IMR-90 (cell line): ENCODE measurements around the gene PPARG. TPM values are rescaled to one million over a fixed set of nuclear protein-coding genes. Genes with fewer than 3 reads are reported as not detected.

Experiments used
- ATAC-seq: fragments of 200-7000 bp; cut with Tn5 transposase; 2 replicates; pipeline ENCODE4 v1.9.1; 2020; ENCODE audit warnings: low read depth, mild to moderate bottlenecking, moderate library complexity
- BruUV-seq: library from RNA; stranded (reverse); fragments of 400-500 nt; replicated peaks from 2 replicates; lab custom pipeline; 2021; lab: Mats Ljungman, UMichigan
- CTCF ChIA-PET: fragments of 300-600 bp; formaldehyde crosslinking; extraction: SDS; loops from one replicate; lab custom pipeline; 2021; ENCODE audit warnings: antibody characterized with exemption; lab: Yijun Ruan, JAX
- POLR2A ChIA-PET: fragments of 300-600 bp; sonication (Branson Sonifier 250); formaldehyde crosslinking; loops from one replicate; lab custom pipeline; 2022; ENCODE audit warnings: antibody characterized with exemption; ENCODE audit not compliant: unreplicated experiment; lab: Charles Lee
- DNase-seq: peaks from one replicate; pipeline ENCODE4 v3.0.0; 2013
- H2AFZ ChIP-seq: replicated peaks from 2 replicates; pipeline ENCODE3; 2013; ENCODE audit warnings: low read length, mild to moderate bottlenecking; ENCODE audit not compliant: poor library complexity
- H2AK5ac ChIP-seq: 2 replicates; pipeline ENCODE4 v1.6.1; 2013; ENCODE audit warnings: low read depth, low read length, inconsistent platforms
- H2AK9ac ChIP-seq: replicated peaks from 2 replicates; pipeline ENCODE3; 2013; ENCODE audit warnings: mild to moderate bottlenecking, low read depth, low read length, moderate library complexity; ENCODE audit not compliant: poor library complexity
- H2BK120ac ChIP-seq: 2 replicates; pipeline ENCODE4 v1.6.1; 2013; ENCODE audit warnings: low read depth, low read length, inconsistent platforms
- H2BK15ac ChIP-seq: 3 replicates; pipeline ENCODE4 v1.6.1; 2013; ENCODE audit warnings: low read depth, low read length, inconsistent platforms
- H2BK20ac ChIP-seq: 2 replicates; pipeline ENCODE4 v1.6.1; 2013; ENCODE audit warnings: low read depth, mild to moderate bottlenecking, inconsistent platforms, low read length, moderate library complexity
- H2BK5ac ChIP-seq: 2 replicates; pipeline ENCODE4 v1.6.1; 2013; ENCODE audit warnings: mild to moderate bottlenecking, low read depth, low read length, inconsistent platforms; ENCODE audit not compliant: poor library complexity, severe bottlenecking
- H3K14ac ChIP-seq: replicated peaks from 2 replicates; pipeline ENCODE4 v1.6.1; 2013; ENCODE audit warnings: low read depth, low read length, inconsistent platforms
- H3K18ac ChIP-seq: 2 replicates; pipeline ENCODE4 v1.6.1; 2013; ENCODE audit warnings: low read depth, low read length, control low read depth
- H3K23ac ChIP-seq: 2 replicates; pipeline ENCODE4 v1.6.1; 2013; ENCODE audit warnings: low read depth, low read length, inconsistent platforms
- H3K27ac ChIP-seq: 2 replicates; pipeline ENCODE4 v1.5.1; 2013; ENCODE audit warnings: mild to moderate bottlenecking, control low read depth, low read length; ENCODE audit not compliant: insufficient read depth
- H3K27me3 ChIP-seq: 2 replicates; pipeline ENCODE4 v1.6.1; 2013; ENCODE audit warnings: low read length; ENCODE audit not compliant: control insufficient read depth, insufficient read depth
- H3K36me3 ChIP-seq: 2 replicates; pipeline ENCODE4 v1.6.1; 2013; ENCODE audit warnings: low read length, mixed read lengths; ENCODE audit not compliant: control insufficient read depth, insufficient read depth
- H3K4ac ChIP-seq: 2 replicates; pipeline ENCODE4 v1.6.1; 2013; ENCODE audit warnings: low read depth, low read length, inconsistent platforms
- H3K4me1 ChIP-seq: 2 replicates; pipeline ENCODE4 v1.6.1; 2013; ENCODE audit warnings: low read length, mixed read lengths; ENCODE audit not compliant: control insufficient read depth, insufficient read depth
- H3K4me2 ChIP-seq: 2 replicates; pipeline ENCODE4 v1.6.1; 2013; ENCODE audit warnings: low read depth, mild to moderate bottlenecking, control low read depth, low read length, moderate library complexity
- H3K4me3 ChIP-seq: 2 replicates; pipeline ENCODE4 v1.5.1; 2013; ENCODE audit warnings: low read depth, mild to moderate bottlenecking, control low read depth, low read length, moderate library complexity; ENCODE audit not compliant: insufficient read depth
- H3K56ac ChIP-seq: 2 replicates; pipeline ENCODE4 v1.6.1; 2013; ENCODE audit warnings: low read length, inconsistent platforms; ENCODE audit not compliant: insufficient read depth; ENCODE audit errors: extremely low read depth
- H3K79me1 ChIP-seq, 2 experiments: 2 replicates each; pipeline ENCODE4 v1.6.1; 2013; ENCODE audit warnings: low read length in 2 of 2, inconsistent platforms in 1 of 2, low read depth in 1 of 2
- H3K9ac ChIP-seq: 2 replicates; pipeline ENCODE4 v1.6.1; 2013; ENCODE audit warnings: low read depth, low read length, control low read depth
- H3K9me1 ChIP-seq: 2 replicates; pipeline ENCODE4 v1.6.1; 2013; ENCODE audit warnings: low read length, inconsistent platforms; ENCODE audit not compliant: insufficient read depth
- H3K9me3 ChIP-seq: 2 replicates; pipeline ENCODE4 v1.6.1; 2013; ENCODE audit warnings: low read length; ENCODE audit not compliant: control insufficient read depth, insufficient read depth
- H4K20me1 ChIP-seq: 2 replicates; pipeline ENCODE4 v1.6.1; 2013; ENCODE audit warnings: low read length, inconsistent platforms; ENCODE audit not compliant: insufficient read depth
- H4K5ac ChIP-seq: 2 replicates; pipeline ENCODE4 v1.6.1; 2013; ENCODE audit warnings: mild to moderate bottlenecking, low read depth, low read length, control low read depth
- H4K8ac ChIP-seq, 2 experiments: 2 replicates each; pipeline ENCODE4 v1.6.1; 2013; ENCODE audit warnings: low read depth in 2 of 2, low read length in 2 of 2, control low read depth in 1 of 2, inconsistent platforms in 1 of 2
- H4K91ac ChIP-seq: 2 replicates; pipeline ENCODE4 v1.6.1; 2013; ENCODE audit warnings: low read depth, low read length, inconsistent platforms; ENCODE audit not compliant: insufficient read depth
- MAZ ChIP-seq: IDR thresholded peaks from 2 replicates; pipeline ENCODE4 v1.6.1; 2012; ENCODE audit warnings: low read depth, mild to moderate bottlenecking, low read length, improper control_type of control experiment, moderate library complexity, borderline replicate concordance
- MXI1 ChIP-seq: IDR thresholded peaks from 2 replicates; pipeline ENCODE4 v1.6.1; 2012; ENCODE audit warnings: low read depth, mild to moderate bottlenecking, low read length, moderate library complexity, borderline replicate concordance
- RAD21 ChIP-seq: IDR thresholded peaks from 2 replicates; pipeline ENCODE4 v1.6.1; 2012; ENCODE audit warnings: low read length, improper control_type of control experiment
- RFX5 ChIP-seq: IDR thresholded peaks from 2 replicates; pipeline ENCODE4 v1.8.0; 2012; ENCODE audit warnings: low read depth, mild to moderate bottlenecking, low read length, moderate library complexity
- WGBS, 2 experiments: methylation state at CpG; one replicate each; pipeline versions ENCODE4 v1.1.5 to v1.1.7; 2013; ENCODE audit warnings: missing lambda C conversion rate in 2 of 2; ENCODE audit not compliant: insufficient read length in 1 of 2; ENCODE audit errors: extremely low coverage in 2 of 2; 5-methylcytosine and 5-hydroxymethylcytosine counted together
- dilution Hi-C: fragments of 300-500 bp; cut with HindIII; formaldehyde crosslinking; loops from one replicate; pipeline ENCODE4 v1.14.3; 2018; ENCODE audit warnings: low sequenced_read_pairs; ENCODE audit not compliant: unreplicated experiment
- in situ Hi-C: fragments of 300-500 bp; cut with MboI; formaldehyde crosslinking; loops from 3 replicates; pipeline ENCODE4 v1.14.3; 2019; ENCODE audit warnings: low sequenced_read_pairs, inconsistent platforms, mixed read lengths
- intact Hi-C: fragments of 100-400 bp; cut with micrococcal nuclease; formaldehyde crosslinking; loops from 2 replicates; pipeline ENCODE4 v1.10.0; 2022
- polyA plus RNA-seq, 3 experiments: library from polyadenylated mRNA; depleted of rRNA; stranded (reverse); fragments of >200 nt; gene quantifications; 2 replicates each; pipeline ENCODE4 v1.2.3, GENCODE V29; 2012; ENCODE audit warnings: low replicate concordance in 1 of 3
- total RNA-seq: library from RNA; depleted of rRNA; stranded (reverse); fragments of >200 nt; gene quantifications from 2 replicates; pipeline ENCODE4 v1.2.3, GENCODE V29; 2012
- TF ChIP-seq, protein P1 (sequence below): fragments of 150-350 bp; IDR thresholded peaks from 2 replicates; pipeline ENCODE4 v1.6.1; 2017; ENCODE audit warnings: mild to moderate bottlenecking, antibody characterized with exemption, low read length, low read depth

PPARG gene
- total and polyA plus RNA-seq, 2 of the 4 experiments (the other 2 are of a cell fraction) = 11.2 to 23.8 TPM

DNA sequence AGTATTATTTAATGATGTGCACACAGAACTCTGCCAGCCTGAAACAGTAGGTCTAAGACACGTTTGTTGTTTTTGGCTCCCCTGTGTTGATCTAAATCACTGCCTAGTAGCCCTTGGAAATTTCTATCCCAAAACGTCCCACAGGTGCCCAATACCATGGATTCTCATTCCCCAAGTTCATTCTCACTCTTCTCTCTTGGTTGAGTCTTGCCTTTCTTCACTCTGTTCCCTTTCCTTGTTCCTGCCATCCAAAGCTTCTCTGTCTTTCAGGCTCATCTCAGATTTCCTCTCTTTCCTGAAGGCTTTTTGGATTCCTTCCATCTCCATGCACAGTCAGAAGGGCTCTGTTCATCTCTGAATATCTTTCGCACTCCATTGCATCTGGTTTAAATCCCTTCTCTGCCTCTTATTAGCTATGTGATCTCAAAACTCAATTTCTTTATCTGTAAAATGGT lies 54.2 kb downstream of the PPARG start:
- ATAC-seq (peak; percentile 24; the same call in 1 of the 2 replicates), DNase-seq (peak; percentile 19)
- Histone ChIP-seq H2AK5ac (no peak overlapping the region), H3K56ac (no peak overlapping the region), H3K9me1 (no peaks in the 10 kb centered on the region), H2BK20ac (no peak overlapping the region), H3K27me3 (no peaks in the 10 kb centered on the region), H4K91ac (no peak overlapping the region), H3K9me3 (no peaks in the 10 kb centered on the region), H3K9ac (no peak overlapping the region), H4K5ac (no peak overlapping the region), H3K18ac (no peak overlapping the region), H2BK120ac (no peak overlapping the region), H3K27ac (no peak overlapping the region), H4K20me1 (no peaks in the 10 kb centered on the region), H2AK9ac (no peak overlapping the region), H3K36me3 (no peaks in the 10 kb centered on the region), H3K14ac (no peak overlapping the region; the same call in 1 of the 2 replicates), H2AFZ (no peak overlapping the region), H2BK15ac (no peak overlapping the region; the same call in 2 of the 3 replicates), H3K4me3 (no peak overlapping the region), H3K23ac (0 out of 2 replicates have a peak overlapping the region, but pooled peaks have one; percentile 33), H4K8ac (no peak overlapping the region), H2BK5ac (no peak overlapping the region), H3K79me1 (peaks cover 0 to 4% of the 10 kb centered on the region in 2 experiments; a peak in 1 of 4 replicates), H3K4me2 (no peak overlapping the region), H3K4me1 (peaks cover 2% of the 10 kb centered on the region; the same call in 1 of the 2 replicates), H3K4ac (0 out of 2 replicates have a peak overlapping the region, but pooled peaks have one; percentile 4)
- no TSS peak for BruUV-seq
- CTCF ChIA-PET = no interaction called here
- dilution Hi-C loops (no loop called here), in situ Hi-C loops (no loop called here), intact Hi-C loops (no loop called here)
- no peak for TF ChIP-seq MXI1
- no peak for TF ChIP-seq RFX5
- no peak for TF ChIP-seq MAZ
- TF ChIP-seq, protein P1, sequence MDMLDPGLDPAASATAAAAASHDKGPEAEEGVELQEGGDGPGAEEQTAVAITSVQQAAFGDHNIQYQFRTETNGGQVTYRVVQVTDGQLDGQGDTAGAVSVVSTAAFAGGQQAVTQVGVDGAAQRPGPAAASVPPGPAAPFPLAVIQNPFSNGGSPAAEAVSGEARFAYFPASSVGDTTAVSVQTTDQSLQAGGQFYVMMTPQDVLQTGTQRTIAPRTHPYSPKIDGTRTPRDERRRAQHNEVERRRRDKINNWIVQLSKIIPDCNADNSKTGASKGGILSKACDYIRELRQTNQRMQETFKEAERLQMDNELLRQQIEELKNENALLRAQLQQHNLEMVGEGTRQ = no peak
- TF ChIP-seq RAD21 = no peak
- POLR2A ChIA-PET = no interaction called here
- WGBS, 2 experiments = 30% methylated on average over 2 of the region's 3 CpGs; no CpG with 5 or more reads in 1 of the 2 experiments
